Liver (tissue), 9 donors: ENCODE measurements around the gene CCN5. TPM values are rescaled to one million over a fixed set of nuclear protein-coding genes. Genes with fewer than 3 reads are reported as not detected.

Experiments used
- DNase-seq: peaks from one replicate; pipeline ENCODE4 v3.0.0-alpha.2; 2017; ENCODE audit warnings: low spot score
- H3K27ac ChIP-seq, 2 donors: one replicate each; pipeline ENCODE4 v1.7.0; 2013; ENCODE audit warnings: inconsistent platforms in 2 of 2, low read length in 2 of 2, control low read depth in 1 of 2, low read depth in 1 of 2, mild to moderate bottlenecking in 1 of 2
- H3K27me3 ChIP-seq, 4 donors: one replicate each; pipeline versions ENCODE4 v1.6.1 to v1.7.0; 2013; ENCODE audit warnings: low read length in 3 of 4, inconsistent platforms in 1 of 4, mild to moderate bottlenecking in 1 of 4, moderate library complexity in 1 of 4; ENCODE audit not compliant: control insufficient read depth in 4 of 4, insufficient read depth in 4 of 4
- H3K36me3 ChIP-seq, 4 donors: one replicate each; pipeline versions ENCODE4 v1.6.1 to v1.7.0; 2013; ENCODE audit warnings: low read length in 3 of 4, mild to moderate bottlenecking in 3 of 4, low read depth in 1 of 4, moderate library complexity in 1 of 4; ENCODE audit not compliant: control insufficient read depth in 4 of 4, insufficient read depth in 3 of 4
- H3K4me1 ChIP-seq, 4 donors: one replicate each; pipeline versions ENCODE4 v1.6.1 to v1.7.0; 2013; ENCODE audit warnings: low read length in 3 of 4, mild to moderate bottlenecking in 3 of 4, moderate library complexity in 1 of 4; ENCODE audit not compliant: control insufficient read depth in 4 of 4, insufficient read depth in 4 of 4
- H3K4me3 ChIP-seq, 3 donors: one replicate each; pipeline versions ENCODE4 v1.6.1 to v1.7.0; 2013; ENCODE audit warnings: low read length in 3 of 3, control low read depth in 1 of 3, low read depth in 1 of 3, mild to moderate bottlenecking in 1 of 3
- H3K9ac ChIP-seq, 2 donors: one replicate each; pipeline ENCODE4 v1.7.0; 2013; ENCODE audit warnings: low read length in 2 of 2, mild to moderate bottlenecking in 2 of 2, moderate library complexity in 2 of 2, control low read depth in 1 of 2, low read depth in 1 of 2
- H3K9me3 ChIP-seq, 4 donors: one replicate each; pipeline versions ENCODE4 v1.6.1 to v1.7.0; 2013; ENCODE audit warnings: low read length in 3 of 4; ENCODE audit not compliant: control insufficient read depth in 4 of 4
- ATF3 ChIP-seq: IDR thresholded peaks from 2 replicates; pipeline ENCODE4 v1.6.1; 2016; ENCODE audit warnings: antibody characterized with exemption
- CTCF ChIP-seq: fragments of 150-350 bp; IDR thresholded peaks from 2 replicates; pipeline ENCODE4 v1.5.1; 2017; ENCODE audit warnings: improper control_type of control experiment, low read depth, low read length; ENCODE audit not compliant: missing input control
- EGR1 ChIP-seq, 2 donors: IDR thresholded peaks; 2 replicates each; pipeline ENCODE4 v1.6.1; 2016 to 2018; ENCODE audit warnings: antibody characterized with exemption in 2 of 2, low read depth in 2 of 2
- FOXA1 ChIP-seq: IDR thresholded peaks from 2 replicates; pipeline ENCODE4 v1.6.1; 2016; ENCODE audit warnings: antibody characterized with exemption
- FOXA2 ChIP-seq: IDR thresholded peaks from 2 replicates; pipeline ENCODE4 v1.6.1; 2016; ENCODE audit warnings: antibody characterized with exemption
- GABPA ChIP-seq, 2 donors: IDR thresholded peaks in 1 of 2; conservative IDR thresholded peaks in 1 of 2; 2 replicates each; pipeline ENCODE4 v1.6.1; 2016; ENCODE audit warnings: antibody characterized with exemption in 2 of 2, mild to moderate bottlenecking in 1 of 2, moderate library complexity in 1 of 2
- HNF4A ChIP-seq, 2 donors: conservative IDR thresholded peaks; 2 replicates each; pipeline ENCODE4 v1.6.1; 2016; ENCODE audit warnings: antibody characterized with exemption in 2 of 2, mild to moderate bottlenecking in 2 of 2
- HNF4G ChIP-seq: IDR thresholded peaks from 2 replicates; pipeline ENCODE4 v1.6.1; 2016; ENCODE audit warnings: antibody characterized with exemption
- JUND ChIP-seq, 2 donors: IDR thresholded peaks; 2 replicates each; pipeline ENCODE4 v1.6.1; 2016; ENCODE audit warnings: antibody characterized with exemption in 2 of 2
- MAX ChIP-seq: IDR thresholded peaks from 2 replicates; pipeline ENCODE4 v1.6.1; 2016; ENCODE audit warnings: antibody characterized with exemption
- NR2F2 ChIP-seq: IDR thresholded peaks from 2 replicates; pipeline ENCODE4 v1.6.1; 2016; ENCODE audit warnings: antibody characterized with exemption
- RAD21 ChIP-seq, 2 donors: IDR thresholded peaks; 2 replicates each; pipeline ENCODE4 v1.6.1; 2016; ENCODE audit warnings: antibody characterized with exemption in 2 of 2, mild to moderate bottlenecking in 2 of 2
- REST ChIP-seq: IDR thresholded peaks from 2 replicates; pipeline ENCODE4 v1.6.1; 2016; ENCODE audit warnings: antibody characterized with exemption, mild to moderate bottlenecking
- RXRA ChIP-seq, 2 donors: IDR thresholded peaks; 2 replicates each; pipeline ENCODE4 v1.6.1; 2017 to 2018; ENCODE audit warnings: antibody characterized with exemption in 2 of 2, mild to moderate bottlenecking in 1 of 2
- SP1 ChIP-seq: IDR thresholded peaks from 2 replicates; pipeline ENCODE4 v1.6.1; 2018; ENCODE audit warnings: antibody characterized with exemption, mild to moderate bottlenecking
- TAF1 ChIP-seq: conservative IDR thresholded peaks from 2 replicates; pipeline ENCODE4 v1.6.1; 2016; ENCODE audit warnings: antibody characterized with exemption, mild to moderate bottlenecking
- YY1 ChIP-seq: IDR thresholded peaks from 2 replicates; pipeline ENCODE4 v1.6.1; 2016; ENCODE audit warnings: antibody characterized with exemption, mild to moderate bottlenecking
- ZBTB33 ChIP-seq: IDR thresholded peaks from 2 replicates; pipeline ENCODE4 v1.6.1; 2016; ENCODE audit warnings: antibody characterized with exemption
- WGBS: extraction: QIAGEN DNeasy Blood & Tissue Kit; methylation state at CpG from one replicate; pipeline ENCODE4 v1.1.7; 2013; 5-methylcytosine and 5-hydroxymethylcytosine counted together
- polyA plus RNA-seq, 2 donors: library from polyadenylated mRNA; stranded (reverse) in 1 of 2; unstranded in 1 of 2; fragments of 200-250 nt in 1 of 2; fragments of >200 nt in 1 of 2; fragmentation: Nextera tagmentation in 1 of 2; extraction: Ambion mirVana in 1 of 2; gene quantifications; one replicate each; pipeline versions ENCODE4 v1.2.1 to v1.2.3, GENCODE V29; 2013 to 2015
- total RNA-seq, 2 donors: library from RNA; depleted of rRNA; stranded (reverse); fragments of >200 nt; gene quantifications; one replicate each; pipeline ENCODE4 v1.2.3, GENCODE V29; 2014
- donor health status: healthy.
- donor health status: healthy.
- donor health status: healthy.
- donor health status: healthy.
- donor health status: healthy.

Gene CCN5
- total and polyA plus RNA-seq, 4 donors: 1.2 to 3.6 (median 1.9) TPM; not detected in 1

- no peaks in the 10 kb centered on the region for H3K36me3 ChIP-seq
- H3K27ac ChIP-seq: no peak overlapping the region
- 60% methylated on average over 7 of the region's 7 CpGs for WGBS
- TF ChIP-seq RXRA (IDR thresholded peaks at IDR 0.05) (no peak), HNF4G (no peak), HNF4A (conservative IDR thresholded peaks at IDR 0.05) (no peak), GABPA (IDR thresholded peaks at IDR 0.05 in 1 of 2, conservative IDR thresholded peaks at IDR 0.05 in 1 of 2) (no peak), MAX (no peak), TAF1 (no peak), ZBTB33 (no peak), NR2F2 (no peak), FOXA1 (no peak), EGR1 (IDR thresholded peaks at IDR 0.05; ENCODE audit: low read depth in 2 of 2) (no peak), CTCF (no peak), RAD21 (IDR thresholded peaks at IDR 0.05) (no peak), ATF3 (no peak), SP1 (no peak), FOXA2 (no peak), REST (no peak), JUND (IDR thresholded peaks at IDR 0.05) (no peak), YY1 (no peak)
- H3K9ac ChIP-seq: no peak overlapping the region
- DNase-seq: no peak
- peaks cover 1 to 21% (median 10%) of the 10 kb centered on the region in 4 donors for H3K4me1 ChIP-seq
- H3K4me3 ChIP-seq: no peak overlapping the region
- H3K9me3 ChIP-seq: no peaks in the 10 kb centered on the region
- H3K27me3 ChIP-seq: no peaks in the 10 kb centered on the region
Measured at GRCh38 chr20:44688053-44688625, 27.0 kb upstream of the CCN5 start.
